ENCODE data around the gene ATP6AP2. TPM values are rescaled to one million over a fixed set of nuclear protein-coding genes. Genes with fewer than 3 reads are reported as not detected.

Gene ATP6AP2
- total RNA-seq, 1 donor from 2014 or later = 98.0 TPM

DNA sequence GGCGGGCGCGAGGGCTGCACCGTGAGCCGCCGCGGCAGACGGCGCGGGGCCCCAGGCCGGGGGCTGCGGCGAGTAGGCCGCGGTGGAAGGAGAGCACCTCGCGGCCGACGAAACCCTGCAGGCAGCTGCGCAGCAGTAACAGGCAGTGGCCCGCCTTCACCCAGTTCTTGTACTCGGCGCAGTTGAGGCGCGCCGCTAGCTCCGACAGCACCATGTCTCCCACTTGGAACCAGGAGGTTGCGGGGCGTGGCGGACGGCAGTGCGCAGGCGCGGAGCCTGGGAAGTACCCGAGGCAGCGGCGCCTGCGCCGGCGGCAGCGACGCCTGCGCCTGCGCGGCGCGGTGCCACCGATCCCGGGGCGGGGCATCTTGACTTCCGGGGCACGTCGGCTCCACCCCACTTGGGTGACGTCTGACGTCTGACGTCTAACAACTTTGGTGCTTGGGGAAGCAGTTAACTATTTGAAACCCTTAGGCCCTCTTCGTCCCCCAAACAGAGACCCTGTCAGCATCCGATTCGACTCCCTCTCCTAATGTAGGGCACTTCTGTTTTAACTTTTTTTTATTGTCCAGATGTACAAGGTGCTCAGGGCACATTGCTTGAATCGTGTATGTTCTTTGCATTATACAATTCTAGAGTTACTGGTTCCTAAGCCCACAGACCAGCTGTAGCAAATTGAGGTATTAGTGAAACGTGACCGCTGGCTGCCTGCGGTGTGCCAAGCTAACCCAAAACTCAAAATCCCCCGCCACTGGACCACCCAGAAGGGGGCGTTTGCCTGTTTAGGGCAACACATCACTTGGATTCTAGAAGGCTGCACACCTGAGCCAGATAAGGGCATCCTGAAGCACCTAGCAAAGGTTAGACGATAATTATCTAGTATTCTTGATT lies 66.8 kb downstream of the ATP6AP2 start, which contains the start of gene CXorf38:
TSS of gene CXorf38 (minus strand) at position 255 of the 891 bp plus-strand sequence. CDS start at position 214, 41 bp downstream.
- H3K4me3 Mint-ChIP-seq = peak within 1 kb of the TSS; percentile 95
- peaks cover 16% of the 10 kb centered on the region for H3K4me1 Mint-ChIP-seq (ENCODE audit: unreplicated experiment)
- H3K36me3 Mint-ChIP-seq = peaks cover 4% of the 10 kb centered on the region
- peak within 1 kb of the TSS; percentile 96 for H3K27ac Mint-ChIP-seq
- H3K27me3 Mint-ChIP-seq = no peaks in the 10 kb centered on the region
- no peaks in the 10 kb centered on the region for H3K9me3 Mint-ChIP-seq
- TF ChIP-seq, protein P1, sequence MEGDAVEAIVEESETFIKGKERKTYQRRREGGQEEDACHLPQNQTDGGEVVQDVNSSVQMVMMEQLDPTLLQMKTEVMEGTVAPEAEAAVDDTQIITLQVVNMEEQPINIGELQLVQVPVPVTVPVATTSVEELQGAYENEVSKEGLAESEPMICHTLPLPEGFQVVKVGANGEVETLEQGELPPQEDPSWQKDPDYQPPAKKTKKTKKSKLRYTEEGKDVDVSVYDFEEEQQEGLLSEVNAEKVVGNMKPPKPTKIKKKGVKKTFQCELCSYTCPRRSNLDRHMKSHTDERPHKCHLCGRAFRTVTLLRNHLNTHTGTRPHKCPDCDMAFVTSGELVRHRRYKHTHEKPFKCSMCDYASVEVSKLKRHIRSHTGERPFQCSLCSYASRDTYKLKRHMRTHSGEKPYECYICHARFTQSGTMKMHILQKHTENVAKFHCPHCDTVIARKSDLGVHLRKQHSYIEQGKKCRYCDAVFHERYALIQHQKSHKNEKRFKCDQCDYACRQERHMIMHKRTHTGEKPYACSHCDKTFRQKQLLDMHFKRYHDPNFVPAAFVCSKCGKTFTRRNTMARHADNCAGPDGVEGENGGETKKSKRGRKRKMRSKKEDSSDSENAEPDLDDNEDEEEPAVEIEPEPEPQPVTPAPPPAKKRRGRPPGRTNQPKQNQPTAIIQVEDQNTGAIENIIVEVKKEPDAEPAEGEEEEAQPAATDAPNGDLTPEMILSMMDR (conservative IDR thresholded peaks at IDR 0.05) = no peak
- DNase-seq (ENCODE audit: extremely low spot score, unreplicated experiment) = peak; percentile 89

DNA sequence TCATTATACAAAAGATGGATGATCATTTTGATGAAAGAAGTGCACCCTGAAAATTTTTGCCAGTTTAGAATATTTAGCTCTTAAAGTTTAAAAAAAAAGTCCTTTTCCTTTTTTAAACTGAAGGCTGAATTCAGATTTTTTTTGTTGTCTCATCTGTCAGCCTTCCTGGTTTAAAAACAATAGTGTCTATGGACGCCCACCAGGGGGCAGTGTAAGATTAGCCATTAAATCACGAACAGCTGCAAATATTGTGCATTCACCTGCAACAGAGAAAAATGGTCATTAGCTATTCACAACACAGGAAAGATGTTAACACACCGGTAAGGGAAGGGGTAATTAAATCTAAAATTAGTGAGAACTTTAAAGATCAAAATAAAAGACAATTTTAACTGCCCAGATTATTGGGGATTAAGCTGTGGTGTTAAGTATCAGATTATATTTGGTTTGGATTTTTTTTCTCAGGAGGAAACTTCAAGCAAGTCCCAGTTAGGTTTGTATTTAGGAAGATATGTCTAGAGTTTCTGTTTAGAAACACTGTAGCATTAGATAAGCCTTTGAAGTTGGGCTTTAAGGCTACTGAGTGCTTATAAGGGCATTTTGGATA lies 71.0 kb downstream of the ATP6AP2 start:
- TF ChIP-seq, protein P1 (conservative IDR thresholded peaks at IDR 0.05) = peak; percentile 91
- peaks cover 1% of the 10 kb centered on the region for H3K4me1 Mint-ChIP-seq (ENCODE audit: unreplicated experiment)

DNA sequence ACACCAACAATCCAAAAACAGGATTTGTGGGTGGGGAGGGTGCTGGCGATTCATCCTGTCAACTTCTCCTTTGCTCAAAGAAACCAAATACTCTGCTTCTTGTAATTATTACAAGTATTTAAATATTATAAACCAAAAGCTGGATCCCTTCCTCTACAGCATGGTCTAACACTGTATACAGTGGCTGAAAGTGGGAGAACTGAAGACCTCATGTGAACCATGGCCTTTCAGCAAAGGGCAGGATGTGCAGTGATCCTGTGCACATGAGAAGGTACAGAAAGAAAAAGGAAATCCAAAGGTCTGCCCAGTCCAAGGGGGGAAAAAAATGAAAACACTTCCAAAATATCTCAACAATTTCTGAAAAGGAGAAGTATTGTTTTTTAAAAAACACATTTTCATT lies 71.9 kb downstream of the ATP6AP2 start:
- no peak overlapping the region for H3K27ac Mint-ChIP-seq
- H3K4me3 Mint-ChIP-seq = no peak overlapping the region
- H3K36me3 Mint-ChIP-seq = no peaks in the 10 kb centered on the region
- H3K27me3 Mint-ChIP-seq = no peaks in the 10 kb centered on the region
- TF ChIP-seq, protein P1 (conservative IDR thresholded peaks at IDR 0.05) = no peak
- no peak for DNase-seq (ENCODE audit: extremely low spot score, unreplicated experiment)
- no peaks in the 10 kb centered on the region for H3K9me3 Mint-ChIP-seq
- no peaks in the 10 kb centered on the region for H3K4me1 Mint-ChIP-seq (ENCODE audit: unreplicated experiment)

More for the DNA sequence above, 71.0 kb downstream of the ATP6AP2 start:
- H3K9me3 Mint-ChIP-seq = no peaks in the 10 kb centered on the region
- H3K36me3 Mint-ChIP-seq = no peaks in the 10 kb centered on the region
- no peaks in the 10 kb centered on the region for H3K27me3 Mint-ChIP-seq
- H3K27ac Mint-ChIP-seq = no peak overlapping the region
- H3K4me3 Mint-ChIP-seq = no peak overlapping the region
- DNase-seq (ENCODE audit: extremely low spot score, unreplicated experiment) = no peak

DNA sequence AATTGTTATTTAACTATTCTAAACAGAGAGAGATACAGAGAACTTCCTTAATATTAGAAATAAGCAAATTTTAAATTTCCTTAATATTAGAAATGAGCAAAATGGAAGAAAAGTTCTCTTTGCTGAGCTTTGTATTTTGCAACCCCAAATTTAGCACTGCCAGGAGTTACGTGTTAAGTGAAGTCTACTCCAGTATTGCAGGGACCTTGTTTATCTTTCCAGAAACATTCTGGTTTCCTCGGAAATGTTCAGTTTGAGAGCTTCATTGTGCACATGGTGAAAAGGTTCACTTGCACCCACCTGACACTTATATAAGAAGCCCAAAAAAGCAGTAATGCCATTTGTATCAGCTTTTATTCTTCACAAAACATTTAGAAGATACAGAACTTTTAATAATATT lies 72.8 kb downstream of the ATP6AP2 start:
- Mint-ChIP-seq H3K9me3 (no peaks in the 10 kb centered on the region), H3K4me3 (no peak overlapping the region), H3K4me1 (ENCODE audit: unreplicated experiment) (no peaks in the 10 kb centered on the region)

More for the DNA sequence above, 72.8 kb downstream of the ATP6AP2 start:
- Mint-ChIP-seq H3K27me3 (no peaks in the 10 kb centered on the region), H3K27ac (no peak overlapping the region), H3K36me3 (no peaks in the 10 kb centered on the region)
- no peak for DNase-seq (ENCODE audit: extremely low spot score, unreplicated experiment)
- TF ChIP-seq, protein P1 (conservative IDR thresholded peaks at IDR 0.05) = no peak

Other genes with a start within 250 kb of the ATP6AP2 start
- gene MPC1L, start 42.5 kb downstream of the ATP6AP2 start, total RNA-seq (ENCODE audit: low replicate concordance) = not detected in 2 replicates
- 8.1 and 8.8 TPM in 2 replicates for gene CXorf38, start 66.6 kb downstream of the ATP6AP2 start, total RNA-seq (ENCODE audit: low replicate concordance)
- 43.5 and 46.2 TPM in 2 replicates for gene MED14, start 154.6 kb downstream of the ATP6AP2 start, total RNA-seq (ENCODE audit: low replicate concordance)